T1000 (cell line): ENCODE data around the gene FDPS.
"Not testable (repeated sequence)": the region's sequence is repeated elsewhere in the genome, so short reads cannot be mapped to it uniquely, and the experiment has no call there.

Source experiments
- DNase-seq: peaks from one replicate; lab custom pipeline; 2025; ENCODE audit warnings: mixed read lengths; lab: John Stamatoyannopoulos, UW

FDPS gene

GRCh38 chr1:155320252-155320651 is 11.6 kb downstream of the FDPS start:
- no peak for DNase-seq

- DNase-seq, result peak; percentile 50
Observed at GRCh38 chr1:155320661-155321617, 12.3 kb downstream of the FDPS start, which contains the start of gene RUSC1. TSS of gene RUSC1 (plus strand) at chr1:155320894. CDS start at chr1:155321774, 880 bp downstream.

DNA sequence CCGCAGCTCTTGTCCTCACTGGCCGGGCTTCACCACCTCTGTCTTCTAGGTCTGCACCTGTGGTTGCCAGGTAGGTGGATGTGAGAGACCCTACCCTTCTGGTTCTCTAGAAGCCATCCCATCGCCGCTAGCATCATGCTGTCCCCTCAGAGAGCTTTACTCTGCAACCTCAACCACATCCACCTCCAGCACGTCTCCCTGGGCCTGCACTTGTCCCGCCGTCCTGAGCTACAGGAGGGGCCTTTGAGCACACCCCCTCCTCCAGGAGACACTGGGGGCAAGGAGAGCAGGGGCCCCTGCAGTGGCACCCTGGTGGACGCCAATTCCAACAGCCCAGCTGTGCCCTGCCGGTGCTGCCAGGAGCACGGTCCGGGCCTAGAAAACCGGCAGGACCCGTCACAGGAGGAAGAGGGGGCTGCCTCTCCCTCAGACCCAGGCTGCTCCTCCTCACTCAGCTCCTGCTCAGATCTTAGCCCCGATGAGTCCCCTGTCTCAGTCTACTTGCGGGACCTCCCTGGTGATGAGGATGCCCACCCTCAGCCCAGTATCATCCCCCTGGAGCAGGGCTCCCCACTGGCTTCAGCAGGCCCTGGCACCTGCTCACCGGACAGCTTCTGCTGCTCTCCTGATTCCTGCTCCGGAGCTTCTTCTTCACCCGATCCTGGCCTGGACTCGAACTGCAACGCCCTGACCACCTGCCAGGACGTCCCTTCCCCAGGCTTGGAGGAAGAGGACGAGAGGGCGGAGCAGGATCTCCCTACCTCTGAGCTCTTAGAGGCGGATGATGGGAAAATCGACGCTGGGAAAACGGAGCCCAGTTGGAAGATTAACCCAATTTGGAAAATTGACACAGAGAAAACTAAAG is 13.2 kb downstream of the FDPS start:
- no peak for DNase-seq

- no peak for DNase-seq
Observed at GRCh38 chr1:155322571-155322952, 13.9 kb downstream of the FDPS start.

DNA sequence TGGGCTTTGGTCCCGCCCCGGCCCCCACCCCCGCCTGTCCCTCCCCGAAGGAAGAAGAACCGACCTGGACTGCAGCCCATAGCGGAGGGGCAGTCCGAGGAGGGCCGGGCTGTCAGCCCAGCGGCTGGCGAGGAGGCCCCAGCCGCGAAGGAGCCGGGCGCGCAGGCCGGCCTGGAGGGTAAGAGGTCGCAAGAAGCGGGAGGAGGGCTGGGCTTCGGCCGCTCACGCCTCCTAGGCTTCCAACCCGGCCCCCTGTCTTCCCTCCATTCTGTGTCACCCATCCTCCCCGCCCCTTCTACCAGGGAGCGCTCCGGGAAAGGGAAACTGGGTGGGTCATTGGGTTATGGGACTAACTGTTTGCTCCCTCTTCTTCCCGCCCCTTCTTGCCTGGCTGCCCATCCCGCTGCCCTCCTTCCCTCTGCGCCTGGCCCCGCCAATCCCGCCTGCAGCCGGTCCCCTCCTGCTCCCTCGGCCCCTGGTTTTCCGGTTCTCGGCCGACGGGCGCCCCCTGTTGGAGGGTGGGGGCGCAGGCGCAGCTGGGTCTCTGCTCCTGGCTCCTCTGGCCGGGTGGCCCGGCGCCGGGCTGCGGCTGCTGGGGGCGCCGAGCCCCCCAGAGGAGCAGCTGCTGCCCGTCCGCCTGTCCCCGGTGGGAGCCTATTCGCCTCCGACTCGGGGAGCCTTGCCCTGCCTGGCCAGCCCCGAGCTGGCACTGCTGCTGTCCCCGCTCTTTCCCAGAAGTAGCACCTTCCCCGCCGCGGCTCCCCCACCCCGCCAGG is 14.5 kb downstream of the FDPS start:
- peak; percentile 90 for DNase-seq

- peak; percentile 68 for DNase-seq
Observed at GRCh38 chr1:155323729-155324036, 15.0 kb downstream of the FDPS start.

GRCh38 chr1:155324037-155324716 is 15.5 kb downstream of the FDPS start:
- DNase-seq, result peak; percentile 90

DNA sequence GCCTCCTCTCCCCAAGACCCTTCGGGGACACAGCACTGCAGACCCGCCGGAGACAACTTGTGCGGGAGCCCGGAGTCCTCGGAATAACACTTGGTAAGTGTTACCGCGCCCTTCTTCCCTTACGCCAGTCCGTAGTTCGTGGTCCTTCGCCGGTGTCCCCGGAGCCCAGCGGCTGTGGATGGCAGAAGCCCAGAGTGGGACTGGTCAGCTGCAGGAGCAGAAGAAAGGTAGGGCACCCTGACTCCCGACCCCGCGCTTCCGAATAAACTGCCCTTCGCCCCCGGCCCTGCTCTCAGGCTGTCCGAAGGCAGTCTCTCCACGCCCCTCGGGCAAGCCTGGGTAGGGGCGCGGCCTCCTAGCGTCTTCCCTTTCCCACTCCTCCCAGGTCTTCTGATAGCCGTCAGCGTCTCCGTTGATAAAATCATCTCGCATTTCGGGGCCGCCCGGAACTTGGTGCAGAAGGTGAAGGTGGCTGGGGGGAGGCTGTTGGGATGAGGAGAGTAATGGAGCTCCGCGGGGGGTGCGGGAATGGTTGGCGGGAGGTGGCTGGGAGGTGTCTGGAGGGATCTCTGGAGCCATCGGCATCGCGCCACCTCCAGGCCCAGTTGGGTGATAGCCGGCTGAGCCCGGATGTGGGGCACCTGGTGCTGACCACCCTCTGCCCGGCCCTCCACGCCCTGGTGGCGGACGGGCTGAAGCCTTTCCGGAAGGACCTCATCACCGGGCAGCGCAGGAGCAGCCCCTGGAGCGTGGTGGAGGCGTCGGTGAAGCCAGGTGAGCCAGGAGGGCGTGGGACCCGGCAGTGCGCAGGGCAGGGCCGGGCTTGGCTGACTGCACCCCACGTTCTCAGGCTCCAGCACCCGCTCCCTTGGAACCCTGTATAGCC is 16.3 kb downstream of the FDPS start:
- DNase-seq, result peak; percentile 31

DNA sequence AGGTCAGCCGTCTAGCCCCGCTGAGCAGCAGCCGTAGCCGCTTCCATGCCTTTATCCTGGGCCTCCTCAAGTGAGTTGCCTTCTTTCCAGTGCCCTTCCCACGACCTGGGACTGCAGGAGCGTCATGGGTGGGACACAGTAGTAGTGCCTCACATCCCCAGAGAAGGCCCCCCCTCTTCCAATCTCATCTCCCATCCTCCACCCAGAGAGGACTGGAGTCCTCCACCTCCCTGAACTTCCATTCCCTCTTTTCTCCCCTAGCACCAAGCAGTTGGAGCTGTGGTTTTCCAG is 16.9 kb downstream of the FDPS start:
- DNase-seq, result no peak

DNA sequence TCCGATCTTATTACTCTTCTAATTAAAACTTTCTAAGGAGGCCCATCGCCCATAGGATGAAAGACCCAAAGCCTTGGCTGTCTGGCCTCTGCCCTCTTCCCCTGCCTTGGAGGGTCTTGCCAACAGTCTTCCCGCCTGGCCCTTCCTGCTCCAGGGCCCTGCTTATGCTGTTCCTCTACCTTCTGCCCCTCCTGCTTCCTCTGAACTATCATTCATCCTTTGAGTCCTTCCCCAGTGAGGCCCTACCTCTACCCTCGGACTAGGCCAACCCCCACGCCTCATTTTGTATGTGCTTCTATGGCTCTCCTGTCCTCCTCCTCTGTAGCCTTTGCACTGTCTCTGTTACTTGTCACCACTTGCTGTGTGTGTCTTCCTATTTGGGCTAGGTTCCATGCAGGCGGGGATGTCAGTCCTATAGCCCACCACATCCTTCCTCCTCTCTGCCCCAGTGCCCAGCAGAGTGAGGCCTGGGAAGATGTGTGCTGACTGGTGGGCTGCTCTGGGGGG is 17.4 kb downstream of the FDPS start:
- no peak for DNase-seq

DNA sequence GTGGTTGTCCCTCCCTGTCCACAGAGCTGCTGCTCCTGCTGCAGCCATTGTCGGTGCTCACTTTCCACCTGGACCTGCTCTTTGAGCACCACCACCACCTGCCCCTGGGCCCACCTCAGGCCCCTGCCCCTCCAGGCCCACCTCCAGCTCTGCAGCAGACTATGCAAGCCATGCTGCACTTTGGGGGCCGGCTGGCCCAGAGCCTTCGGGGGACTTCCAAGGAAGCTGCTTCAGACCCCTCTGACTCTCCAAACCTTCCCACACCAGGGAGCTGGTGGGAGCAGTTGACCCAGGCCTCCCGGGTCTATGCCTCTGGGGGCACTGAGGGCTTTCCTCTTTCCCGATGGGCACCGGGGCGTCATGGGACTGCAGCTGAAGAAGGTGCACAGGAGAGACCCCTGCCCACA is 18.0 kb downstream of the FDPS start:
- DNase-seq, result no peak

- DNase-seq, result no peak
Observed at GRCh38 chr1:155327981-155328380, 19.3 kb downstream of the FDPS start.

DNA sequence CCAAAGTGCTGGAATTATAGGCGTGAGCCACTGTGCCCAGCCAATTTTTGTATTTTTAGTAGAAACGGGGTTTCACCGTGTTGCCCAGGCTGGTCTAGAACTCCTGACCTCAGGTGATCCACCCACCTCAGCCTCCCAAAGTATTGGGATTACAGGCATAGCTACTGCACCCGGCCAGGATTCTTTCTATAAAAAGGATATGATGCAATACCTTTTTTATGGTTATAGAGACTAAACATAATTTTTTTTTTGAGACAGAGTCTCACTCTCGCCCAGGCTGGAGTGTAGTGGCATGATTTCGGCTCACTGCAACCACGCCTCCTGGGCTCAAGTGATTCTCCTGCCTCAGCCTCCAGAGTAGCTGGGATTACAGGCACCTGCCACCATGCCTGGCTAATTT is 20.2 kb downstream of the FDPS start:
- not testable (repeated sequence) for DNase-seq

DNA sequence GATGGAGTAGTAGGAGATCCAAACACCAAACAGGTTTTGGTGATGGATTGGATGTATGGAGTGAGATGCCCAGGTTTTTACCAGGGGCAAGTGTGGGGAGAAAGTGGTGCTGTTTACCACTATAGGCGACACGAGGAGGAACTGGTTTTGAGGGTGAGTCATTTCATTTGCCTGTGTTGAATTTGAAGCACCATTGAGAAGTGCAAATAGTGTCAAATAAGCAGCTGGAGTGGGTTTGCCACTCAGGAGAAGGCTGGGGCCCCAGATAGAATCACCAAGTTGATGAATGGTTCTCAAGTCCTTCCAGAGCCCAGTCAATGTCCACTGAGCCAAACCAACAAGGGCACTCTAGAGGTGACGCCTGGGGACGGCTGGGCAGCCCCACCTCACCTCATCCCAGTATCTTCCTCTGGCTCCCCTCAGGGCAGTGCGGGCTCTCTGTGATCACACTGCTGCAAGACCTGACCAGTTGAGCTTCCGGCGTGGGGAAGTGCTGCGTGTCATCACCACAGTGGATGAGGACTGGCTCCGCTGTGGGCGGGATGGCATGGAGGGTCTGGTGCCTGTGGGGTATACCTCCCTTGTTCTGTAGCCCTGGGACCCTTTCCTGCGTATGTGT is 21.4 kb downstream of the FDPS start:
- no peak for DNase-seq

- DNase-seq, result no peak
Observed at GRCh38 chr1:155334962-155335361, 26.3 kb downstream of the FDPS start.

- DNase-seq, result no peak
Observed at GRCh38 chr1:155339515-155340097, 30.9 kb downstream of the FDPS start.

- no peak for DNase-seq
Observed at GRCh38 chr1:155342842-155343241, 34.2 kb downstream of the FDPS start.

DNA sequence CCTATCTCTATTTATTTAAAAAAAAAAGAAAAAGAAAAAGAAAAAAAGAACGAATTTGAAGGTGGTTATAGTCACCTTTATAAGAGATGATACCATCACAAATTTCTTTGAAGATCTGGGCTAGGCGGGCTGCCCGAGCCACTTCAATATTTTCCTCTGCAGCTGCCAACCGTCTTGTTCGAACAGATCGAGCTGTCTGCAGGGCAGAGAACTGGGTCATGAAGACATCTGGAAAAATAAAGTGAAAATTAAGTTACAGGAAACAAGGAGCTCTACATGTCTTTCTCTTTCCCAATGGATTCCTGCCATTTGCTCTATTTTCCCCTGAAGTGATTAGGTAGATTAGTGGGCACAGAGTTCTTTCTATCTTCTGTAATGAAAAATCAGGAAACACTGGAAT is 44.0 kb downstream of the FDPS start:
- no peak for DNase-seq

DNA sequence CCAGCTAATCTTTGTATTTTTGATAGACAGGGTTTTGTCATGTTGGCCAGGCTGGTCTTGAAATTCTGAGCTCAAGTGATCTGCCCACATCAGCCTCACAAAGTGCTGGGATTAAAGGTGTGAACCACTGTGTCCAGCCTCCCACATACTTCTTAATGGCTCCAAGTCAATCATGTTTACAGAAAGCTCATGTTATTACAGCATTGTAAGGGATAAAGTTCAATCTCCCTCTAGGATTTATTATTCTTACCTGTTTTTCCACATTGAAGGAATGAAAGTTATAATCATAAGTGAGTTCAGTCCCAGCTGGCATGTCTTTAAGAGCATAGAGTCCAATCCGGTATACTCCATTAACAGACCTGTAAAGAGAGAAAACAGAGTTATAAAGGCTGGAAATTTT is 51.4 kb downstream of the FDPS start:
- DNase-seq, result no peak
